Suppressor macrophage treated with lipopolysaccharide for 1 hour (primary cell): ENCODE data around the gene IQSEC1.
A peak's percentile ranks its signal among the peaks of the same experiment; 100 is the strongest.

Experiments used
- DNase-seq, 3 donors: peaks; one replicate each; pipeline ENCODE4 v3.0.0-alpha.2; 2020 to 2022

IQSEC1 gene

DNA sequence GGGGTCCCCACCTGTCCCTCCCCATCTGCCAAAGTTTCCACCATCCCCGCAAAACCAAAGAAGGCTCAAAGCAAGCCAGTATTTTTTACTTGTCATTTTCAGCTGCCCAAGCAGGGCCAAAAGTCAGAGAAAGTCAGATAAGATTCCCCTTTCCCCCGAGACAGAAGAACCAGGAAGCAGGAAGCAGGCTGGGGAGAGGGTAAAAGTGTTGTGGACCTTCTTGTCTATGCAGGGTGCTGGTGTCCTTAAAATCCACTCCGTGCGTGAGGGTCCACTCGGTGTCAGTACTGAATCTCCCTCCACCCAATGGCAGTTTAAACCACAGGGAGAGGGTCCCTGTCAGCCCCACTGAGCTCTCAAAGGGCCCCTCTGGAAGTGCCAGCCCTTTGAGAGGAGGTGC lies 211.6 kb downstream of the IQSEC1 start:
- DNase-seq, result no peak

DNA sequence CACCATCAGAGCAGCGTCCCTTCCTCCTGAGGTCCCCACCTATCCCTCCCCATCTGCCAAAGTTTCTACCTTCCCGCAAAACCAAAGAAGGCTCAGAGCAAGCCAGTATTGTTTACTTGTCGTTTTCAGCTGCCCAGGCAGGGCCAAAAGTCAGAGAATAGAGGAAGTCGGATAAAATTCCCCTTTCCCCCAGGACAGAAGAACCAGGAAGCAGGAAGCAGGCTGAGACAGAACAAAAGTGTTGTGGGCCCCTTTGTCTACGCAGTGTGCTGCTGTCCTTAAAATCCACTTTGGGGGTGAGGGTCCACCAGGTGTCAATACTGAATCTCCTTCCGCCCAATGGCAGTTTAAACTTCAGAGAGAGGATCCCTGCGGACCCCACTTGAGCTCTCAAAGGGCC lies 213.4 kb downstream of the IQSEC1 start:
- DNase-seq, result peak; percentile 40 to 52 (median 46)

DNA sequence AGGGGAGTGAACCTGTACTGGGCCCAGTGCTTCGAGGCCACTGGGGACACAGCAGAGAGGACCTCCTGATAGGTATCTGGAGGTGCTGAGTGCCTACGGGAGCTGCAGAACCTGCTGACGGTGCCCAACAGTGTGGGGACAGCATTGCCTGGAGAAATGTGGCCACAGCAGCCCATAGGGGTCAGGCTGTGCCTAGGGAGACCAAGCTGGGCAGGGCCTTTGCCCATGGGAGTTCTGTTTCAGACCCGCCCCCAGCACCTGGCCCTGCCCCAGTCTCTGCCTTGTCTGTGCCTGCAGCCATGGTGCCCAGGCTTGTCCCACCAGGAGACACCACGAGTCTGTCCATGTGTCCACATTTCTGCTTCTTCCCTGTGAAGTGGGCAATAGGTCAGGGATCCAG lies 216.6 kb downstream of the IQSEC1 start:
- no peak for DNase-seq

DNA sequence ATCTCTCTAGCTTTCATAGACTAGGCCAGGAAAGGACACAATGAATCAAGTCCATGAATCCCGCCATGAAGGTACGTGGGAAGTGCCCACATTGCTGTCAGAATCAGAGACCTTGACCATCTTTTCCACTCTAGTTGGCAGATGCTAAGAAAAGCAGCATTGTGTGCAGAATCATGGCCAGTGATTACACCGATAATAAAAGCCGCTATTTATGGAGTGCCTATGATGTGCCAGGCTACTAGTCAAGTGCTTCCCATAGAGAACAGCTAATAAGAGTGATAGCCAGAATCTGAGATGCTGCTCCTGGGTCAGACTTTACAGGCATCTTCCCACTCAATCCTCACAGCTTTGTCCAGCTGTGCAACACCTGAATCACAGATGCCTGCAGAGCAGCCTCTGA lies 218.7 kb downstream of the IQSEC1 start:
- DNase-seq, result no peak

DNA sequence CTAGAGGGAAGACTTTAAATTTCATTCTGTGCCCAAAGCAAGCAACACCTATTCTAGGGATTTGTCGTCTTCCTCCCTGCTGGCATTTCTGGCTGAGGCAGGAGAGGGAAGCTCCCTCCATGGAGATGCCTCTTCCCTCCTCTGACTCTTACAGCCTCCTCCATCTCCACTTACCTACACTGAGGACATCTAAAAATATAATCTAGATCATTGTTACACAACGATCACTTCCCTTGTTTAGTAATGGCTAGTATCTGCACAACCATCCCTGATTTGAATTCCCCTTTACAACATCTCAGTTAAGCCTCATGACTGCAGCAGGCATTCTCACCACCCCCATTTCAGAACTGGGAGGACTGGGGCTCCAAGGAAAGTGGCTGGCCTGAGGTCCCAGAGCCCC lies 219.4 kb downstream of the IQSEC1 start:
- peak; percentile 44 to 60 (median 51) for DNase-seq

DNA sequence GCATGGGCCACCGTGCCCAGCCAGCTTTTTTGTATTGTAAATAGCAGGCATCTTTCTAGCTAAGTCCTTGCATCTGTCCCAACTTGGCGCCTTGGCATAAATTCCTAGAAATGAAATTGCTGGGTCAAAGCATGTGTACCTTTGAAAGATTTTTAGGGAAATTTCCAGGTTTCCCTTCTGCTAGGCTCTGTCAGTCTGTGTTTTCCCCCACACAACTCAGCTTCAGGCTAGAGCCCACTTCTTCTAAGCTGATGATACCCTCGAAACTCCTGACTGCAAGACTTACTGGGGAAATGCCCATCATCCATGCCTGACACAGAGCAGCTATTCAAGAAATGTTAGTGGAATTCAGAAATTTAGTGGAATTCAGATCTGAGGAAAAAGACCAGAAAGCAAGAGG lies 221.0 kb downstream of the IQSEC1 start:
- DNase-seq, result peak; percentile 64 to 77 (median 68)
